OCI-M1 (cell line): Measurements from ENCODE around the gene ABLIM3.
A peak's percentile ranks its signal among the peaks of the same experiment; 100 is the strongest.

Experiments
- DNase-seq: peaks from one replicate; lab custom pipeline; 2025; lab: John Stamatoyannopoulos, UW

ABLIM3 gene

DNA sequence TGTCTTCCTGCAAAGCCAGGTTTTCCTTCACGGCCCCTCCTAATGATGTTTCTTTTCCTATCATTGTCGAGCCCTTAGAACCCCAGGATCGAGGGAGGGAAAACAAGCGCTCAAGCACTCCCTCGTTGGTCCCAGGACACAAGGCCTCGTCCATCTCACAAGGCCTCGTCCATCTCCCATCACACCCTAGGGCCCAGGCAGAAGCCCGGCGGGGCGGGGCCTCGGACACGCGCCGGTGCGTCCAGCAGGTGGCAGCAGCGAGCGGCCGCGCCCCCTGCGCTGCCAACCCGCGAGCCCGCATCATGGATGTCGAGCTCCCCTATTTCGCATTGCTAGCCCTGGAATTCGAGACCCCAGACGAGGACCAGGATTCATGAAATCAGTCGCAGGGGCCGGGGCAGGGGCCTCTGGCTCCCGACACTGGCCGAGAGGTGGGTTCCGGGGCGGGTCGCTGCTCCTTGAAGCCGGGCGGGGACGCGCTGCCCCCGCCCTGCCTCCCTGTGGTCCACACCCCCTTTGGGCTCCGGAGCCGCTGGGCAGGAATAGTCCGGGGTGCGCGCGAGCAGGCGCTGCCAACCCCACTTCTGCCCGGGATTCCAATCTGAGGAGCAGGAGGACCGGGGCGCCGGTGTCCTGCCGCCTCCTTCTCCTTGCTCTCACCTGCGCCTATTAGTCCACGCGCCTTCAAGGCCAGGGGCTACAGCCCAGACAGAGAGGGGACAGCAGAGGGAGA lies at the start of gene ABLIM3:
TSS of gene ABLIM3 (plus strand) at position 270 of the 733 bp plus-strand sequence. CDS start 603 bp downstream, outside the sequence.
- peak; percentile 72 for DNase-seq

DNA sequence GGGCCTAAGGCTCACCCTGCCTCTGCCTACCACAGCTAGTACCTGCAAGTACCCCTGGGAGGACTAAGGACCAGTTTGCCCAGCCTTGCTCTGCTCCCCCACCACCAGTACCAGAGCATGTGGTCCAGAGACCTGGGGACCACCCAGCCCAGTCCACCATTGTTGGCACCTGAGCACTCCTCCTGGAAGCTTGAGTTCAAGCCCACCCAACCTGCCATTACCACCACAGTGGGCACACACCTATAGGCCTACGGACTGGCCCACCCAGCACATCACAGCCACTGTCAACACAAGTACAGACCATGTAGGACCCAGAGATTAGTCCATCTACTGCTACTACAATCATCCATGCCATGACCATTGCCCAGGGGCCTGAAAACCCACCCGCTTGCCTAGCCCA lies 47.7 kb upstream of the ABLIM3 start:
- no peak for DNase-seq

DNA sequence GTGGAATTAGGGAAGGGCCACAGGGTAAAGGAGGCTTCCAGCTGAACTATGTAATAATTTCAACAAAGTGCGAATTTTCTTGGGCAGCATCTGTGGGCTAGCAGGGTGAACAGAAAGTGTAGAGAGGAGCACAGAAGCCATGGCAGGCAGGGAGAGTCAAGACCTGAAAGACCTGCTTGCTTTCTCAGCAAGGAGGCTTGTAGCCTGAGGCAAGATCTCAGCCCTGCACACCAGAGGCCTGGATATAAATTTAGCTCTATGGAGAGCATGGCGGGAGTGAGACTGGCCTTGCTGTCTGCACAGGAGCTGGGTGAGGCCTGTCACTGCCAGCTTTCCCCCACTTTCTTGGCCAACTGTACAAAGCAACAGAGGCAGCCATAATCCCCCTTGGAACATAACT lies 46.3 kb upstream of the ABLIM3 start:
- no peak for DNase-seq

- peak; percentile 34 for DNase-seq
These were observed 41.4 kb upstream of the ABLIM3 start for GRCh38 chr5:149099920-149100319.

GRCh38 chr5:149100331-149100730 lies 41.0 kb upstream of the ABLIM3 start:
- DNase-seq = no peak

GRCh38 chr5:149108651-149109280 lies 32.5 kb upstream of the ABLIM3 start:
- no peak for DNase-seq

- DNase-seq = no peak
These were observed 30.9 kb upstream of the ABLIM3 start for GRCh38 chr5:149110406-149110805.

- no peak for DNase-seq
These were observed 27.6 kb upstream of the ABLIM3 start for GRCh38 chr5:149113669-149114068.

- peak; percentile 75 for DNase-seq
These were observed 26.6 kb upstream of the ABLIM3 start for GRCh38 chr5:149114403-149115312.

DNA sequence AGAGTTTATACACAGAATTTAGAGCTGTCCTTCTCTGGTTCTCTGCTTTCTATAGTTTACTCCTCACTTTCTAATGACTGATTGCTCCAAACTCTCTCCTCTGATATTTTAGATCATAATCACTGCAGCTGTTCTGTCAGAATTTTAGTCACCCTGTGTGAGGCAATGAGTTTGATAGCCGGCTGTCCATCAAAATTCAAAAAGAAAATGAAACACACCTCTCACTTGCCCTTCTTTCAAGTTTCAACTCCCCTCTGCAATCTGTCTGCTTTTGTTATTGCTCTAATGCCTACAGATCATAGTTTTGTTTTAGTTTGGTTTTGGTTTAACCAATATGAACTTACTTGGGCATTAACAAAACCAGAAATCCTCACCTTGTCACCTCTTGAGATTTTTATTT lies 23.3 kb upstream of the ABLIM3 start:
- DNase-seq = no peak

DNA sequence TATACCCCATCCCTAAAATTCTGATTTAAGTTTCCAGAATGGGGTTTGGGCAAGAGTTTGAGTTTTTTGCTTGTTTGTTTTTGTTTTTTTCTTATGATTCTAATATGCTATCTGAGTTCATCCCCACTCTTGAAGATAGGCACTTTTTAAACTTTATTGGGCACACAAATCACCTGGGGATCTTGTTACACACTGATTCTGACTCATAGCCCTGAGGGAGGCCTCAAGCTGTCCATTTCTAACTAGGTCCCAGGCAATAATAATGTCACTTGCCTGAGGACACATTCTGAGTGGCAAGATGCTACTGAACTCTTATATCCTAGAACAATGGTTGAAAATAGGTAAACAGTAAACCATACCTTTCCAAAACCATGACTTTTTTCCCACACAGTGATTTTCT lies 22.8 kb upstream of the ABLIM3 start:
- no peak for DNase-seq

DNA sequence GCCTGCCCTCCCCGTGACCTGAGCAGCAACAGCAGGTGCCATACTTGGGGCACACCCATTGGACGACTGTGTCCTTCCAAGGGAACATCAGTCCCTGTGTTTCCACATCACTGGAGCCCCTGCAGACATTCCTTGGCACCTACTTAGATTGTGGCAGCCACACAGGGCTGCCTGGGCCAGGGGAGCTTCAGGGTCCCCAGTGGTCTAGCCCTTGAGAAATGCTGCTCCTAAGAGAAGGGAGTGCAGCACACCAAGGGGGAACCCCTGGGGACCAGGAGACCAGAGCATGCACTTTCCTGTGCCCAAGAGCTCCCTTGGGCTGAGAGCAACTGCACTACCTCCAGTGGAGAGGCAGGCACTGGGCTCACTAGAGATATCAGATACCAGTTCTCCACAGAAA lies 20.1 kb upstream of the ABLIM3 start:
- no peak for DNase-seq

GRCh38 chr5:149123211-149123610 lies 18.1 kb upstream of the ABLIM3 start:
- no peak for DNase-seq

DNA sequence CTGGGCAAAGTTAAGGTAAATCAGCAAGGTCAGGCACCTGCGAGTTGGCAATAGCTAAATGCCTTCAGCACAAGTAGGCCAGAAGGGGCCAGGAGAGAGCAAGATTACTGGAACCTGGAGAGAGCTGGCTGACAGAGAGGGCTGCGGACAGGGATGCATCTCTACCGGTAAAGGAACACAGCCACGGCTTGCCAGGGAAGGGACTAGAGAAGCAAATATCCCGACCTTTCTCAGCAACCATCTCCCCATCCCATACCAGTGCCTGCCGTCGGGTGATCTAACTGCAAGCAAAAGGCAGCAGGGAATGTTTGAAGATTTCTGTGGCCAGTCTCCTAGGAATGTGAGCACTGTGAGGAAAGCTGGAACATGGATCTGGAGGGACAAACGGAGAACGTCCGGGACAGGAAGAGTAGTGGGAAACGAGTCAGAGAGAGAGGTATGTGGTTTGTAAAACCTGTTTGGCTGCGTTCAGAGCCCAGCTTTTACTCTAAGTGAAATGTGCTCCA lies 15.9 kb upstream of the ABLIM3 start:
- no peak for DNase-seq

DNA sequence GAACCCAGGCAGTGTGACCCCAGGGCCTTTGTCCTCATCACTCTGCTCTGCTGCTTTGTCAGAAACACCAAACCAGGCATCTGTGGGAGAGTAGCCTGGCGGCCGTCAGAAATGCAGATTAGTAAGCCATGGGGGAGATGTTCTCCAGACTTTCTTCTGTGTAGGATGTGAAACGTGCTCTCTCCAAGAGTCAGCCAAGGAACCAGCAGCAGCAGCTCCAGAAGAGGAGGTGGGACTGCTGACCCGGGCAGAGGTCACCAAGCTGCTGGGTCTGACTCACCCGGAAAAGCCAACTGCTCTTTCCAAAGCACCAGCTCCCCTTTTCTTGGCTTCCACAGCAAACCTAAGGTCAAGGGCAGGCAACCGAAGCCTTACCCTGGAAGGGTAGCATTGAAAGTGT lies 14.4 kb upstream of the ABLIM3 start:
- DNase-seq = no peak

DNA sequence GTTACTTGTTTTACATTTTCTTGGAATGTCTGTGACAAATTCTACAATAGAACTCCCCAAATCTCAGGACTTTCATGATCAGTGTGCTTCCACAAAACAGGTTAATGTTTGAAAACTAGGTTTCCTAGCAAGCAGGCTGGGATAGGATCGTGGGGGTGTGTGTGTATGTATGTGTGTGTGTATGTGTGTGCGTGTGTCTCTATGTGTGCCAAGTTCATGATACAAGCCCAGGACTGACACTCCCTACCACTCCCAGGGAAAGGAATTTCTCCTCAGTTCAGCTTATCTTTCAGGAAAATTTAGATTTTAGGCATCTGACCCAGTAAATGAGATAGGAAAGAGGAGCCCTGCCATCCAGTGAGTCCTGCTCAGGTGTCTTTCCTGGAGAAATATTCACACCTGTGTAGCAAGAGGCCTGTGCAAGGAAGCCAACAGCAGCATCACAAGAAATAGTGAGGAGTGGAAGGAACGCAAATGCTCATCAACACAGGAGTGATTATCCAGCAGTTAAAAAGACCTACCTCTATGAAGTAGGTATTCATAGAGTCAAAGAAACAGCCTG lies 13.8 kb upstream of the ABLIM3 start:
- DNase-seq = no peak

DNA sequence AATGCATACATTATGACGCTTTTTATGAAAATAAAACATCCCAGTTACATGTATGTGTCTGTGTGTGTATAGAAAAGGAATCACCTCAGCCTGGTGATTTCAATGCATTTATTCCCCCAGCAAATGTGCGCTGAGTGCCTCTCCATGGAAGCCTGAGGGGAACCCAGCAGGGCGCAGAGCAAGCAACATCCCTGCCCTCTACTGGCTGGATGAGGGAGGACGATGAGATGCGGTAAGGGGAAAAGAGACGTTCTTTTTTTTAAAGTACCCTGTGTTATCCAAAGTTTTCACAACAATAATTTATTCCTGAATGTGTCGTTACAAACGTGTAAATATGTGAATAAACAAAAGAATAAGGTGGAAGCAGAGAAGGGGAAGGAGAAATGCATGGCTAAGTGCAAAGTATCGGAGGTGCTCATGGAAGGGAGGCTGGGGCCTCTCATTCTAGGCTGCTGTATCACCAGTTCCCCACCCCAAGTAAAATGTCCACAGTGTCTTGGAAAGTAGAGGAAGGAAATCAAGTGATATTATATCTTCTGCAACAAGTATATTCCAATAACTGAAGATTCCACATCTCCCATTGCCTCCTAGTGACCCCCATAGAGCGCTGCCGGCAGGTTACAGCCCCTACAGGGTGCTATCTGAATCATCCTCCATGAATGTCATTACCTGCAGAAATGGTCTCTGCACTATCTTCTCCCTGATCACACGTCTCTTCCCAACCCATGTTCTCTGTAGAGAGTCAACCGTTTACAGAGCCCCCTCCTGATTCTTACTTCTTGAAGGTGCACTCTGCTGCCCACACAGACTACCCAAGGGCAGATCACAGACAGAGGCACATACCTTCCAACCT lies 13.0 kb upstream of the ABLIM3 start:
- peak; percentile 34 for DNase-seq

- DNase-seq = no peak
These were observed 12.1 kb upstream of the ABLIM3 start for GRCh38 chr5:149129181-149129580.

DNA sequence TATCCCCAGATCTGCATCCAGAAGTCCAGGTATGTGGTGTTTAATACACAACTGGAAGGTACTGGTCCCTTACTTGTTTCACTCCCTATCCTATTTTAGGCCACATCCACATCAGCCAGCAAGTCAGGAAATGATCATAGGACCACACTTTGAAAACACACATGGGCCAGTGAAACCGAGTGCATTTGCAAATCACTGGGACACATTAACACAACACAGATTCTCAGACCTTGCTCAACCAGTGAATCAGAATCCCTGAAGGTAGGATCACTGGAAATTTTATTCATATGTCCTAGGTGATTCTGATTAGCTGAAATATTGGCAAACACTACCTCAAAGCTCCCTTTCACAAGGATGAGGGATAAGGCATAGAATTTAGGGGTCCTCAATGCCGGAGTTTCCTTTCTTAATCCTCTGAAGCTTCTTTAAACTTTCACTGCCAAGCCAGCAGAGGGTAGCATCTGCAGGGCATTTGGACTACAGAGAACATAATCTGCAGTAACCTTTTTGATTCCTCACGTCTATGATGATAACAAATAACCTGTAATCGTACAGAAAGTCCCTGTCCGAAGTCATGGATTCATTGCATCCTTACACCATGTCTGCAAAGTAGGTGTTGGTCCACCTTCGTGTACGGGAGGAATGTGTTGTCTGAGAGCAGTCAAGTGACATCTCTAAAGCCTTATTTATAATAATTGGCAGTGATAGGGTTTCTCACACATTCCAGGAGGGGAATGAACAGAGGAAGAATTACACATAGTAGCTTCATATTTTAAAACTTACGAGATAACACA lies 11.0 kb upstream of the ABLIM3 start:
- no peak for DNase-seq

DNA sequence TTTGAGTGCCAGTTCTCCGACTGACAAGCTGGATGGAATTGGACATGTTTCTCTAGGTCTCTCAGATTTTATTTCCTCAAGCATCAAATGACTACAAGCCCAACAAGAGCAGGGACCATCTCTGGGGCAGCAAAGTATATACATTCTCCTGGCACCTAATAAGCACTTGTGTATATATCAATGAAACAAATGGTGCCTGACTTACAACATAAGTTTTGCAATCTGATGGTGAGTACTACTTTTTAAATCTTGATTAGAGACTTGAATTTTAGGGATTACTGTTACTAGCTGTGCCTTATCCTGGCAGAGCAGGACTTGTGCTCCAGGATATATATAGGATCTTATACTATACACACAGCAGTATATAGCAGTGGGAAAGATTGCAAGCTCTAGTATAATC lies 8.8 kb upstream of the ABLIM3 start:
- no peak for DNase-seq
